NCI-H1436 (cell line): ENCODE measurements around the gene DUOXA2.
A peak's percentile ranks its signal among the peaks of the same experiment; 100 is the strongest.
"Not testable (repeated sequence)": the region's sequence is repeated elsewhere in the genome, so short reads cannot be mapped to it uniquely, and the experiment has no call there.

Experiments
- DNase-seq: peaks from one replicate; lab custom pipeline; 2025; lab: John Stamatoyannopoulos, UW

DUOXA2 gene

DNA sequence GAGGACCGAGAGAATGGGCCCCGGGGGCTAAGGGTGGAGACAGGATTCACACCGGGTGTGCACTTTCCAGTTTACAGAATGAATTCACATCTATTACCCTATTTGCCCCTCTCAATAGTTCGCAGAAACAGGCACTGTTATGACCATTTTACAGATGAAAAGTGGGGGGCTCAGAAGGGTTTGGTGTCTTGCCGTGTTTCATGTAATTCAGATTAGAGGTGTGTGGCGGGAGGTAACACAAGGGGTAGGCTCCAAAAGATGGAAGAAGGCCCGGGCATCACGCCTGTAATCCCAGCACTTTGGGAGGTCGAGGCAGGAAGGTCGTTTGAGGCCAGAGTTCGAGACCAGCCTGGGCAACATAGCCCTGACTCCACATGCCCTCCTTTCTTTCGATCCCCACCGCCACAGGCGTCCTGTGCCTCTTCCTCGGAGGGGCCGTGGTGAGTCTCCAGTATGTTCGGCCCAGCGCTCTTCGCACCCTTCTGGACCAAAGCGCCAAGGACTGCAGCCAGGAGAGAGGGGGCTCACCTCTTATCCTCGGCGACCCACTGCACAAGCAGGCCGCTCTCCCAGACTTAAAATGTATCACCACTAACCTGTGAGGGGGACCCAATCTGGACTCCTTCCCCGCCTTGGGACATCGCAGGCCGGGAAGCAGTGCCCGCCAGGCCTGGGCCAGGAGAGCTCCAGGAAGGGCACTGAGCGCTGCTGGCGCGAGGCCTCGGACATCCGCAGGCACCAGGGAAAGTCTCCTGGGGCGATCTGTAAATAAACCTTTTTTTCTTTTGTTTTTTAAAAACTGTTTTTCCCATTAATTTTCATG, 3.4 kb downstream of the DUOXA2 start:
- no peak for DNase-seq

DNA sequence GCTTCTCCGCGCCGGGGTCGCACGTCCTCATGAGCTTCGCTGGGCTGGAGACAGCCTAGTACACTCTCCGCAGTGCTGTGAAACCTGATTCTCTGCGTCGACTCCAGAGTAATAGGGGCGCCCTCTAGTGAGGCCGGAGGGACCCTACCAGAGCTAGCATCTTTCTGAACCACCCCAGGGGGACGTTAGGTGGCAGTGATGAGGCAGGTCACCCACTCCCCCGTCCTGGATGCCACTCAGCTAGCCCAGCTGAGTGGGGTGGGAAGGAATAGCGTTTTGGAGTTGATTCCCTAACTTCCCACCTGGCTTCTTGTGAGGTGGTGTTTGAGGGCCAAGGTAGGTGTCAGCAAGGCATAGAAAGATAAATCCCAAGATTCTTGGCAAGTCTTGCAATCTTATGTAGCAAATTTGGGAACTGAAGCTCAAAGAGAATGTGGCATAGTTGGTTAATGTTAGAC, 4.0 kb downstream of the DUOXA2 start:
- peak; percentile 92 for DNase-seq

DNA sequence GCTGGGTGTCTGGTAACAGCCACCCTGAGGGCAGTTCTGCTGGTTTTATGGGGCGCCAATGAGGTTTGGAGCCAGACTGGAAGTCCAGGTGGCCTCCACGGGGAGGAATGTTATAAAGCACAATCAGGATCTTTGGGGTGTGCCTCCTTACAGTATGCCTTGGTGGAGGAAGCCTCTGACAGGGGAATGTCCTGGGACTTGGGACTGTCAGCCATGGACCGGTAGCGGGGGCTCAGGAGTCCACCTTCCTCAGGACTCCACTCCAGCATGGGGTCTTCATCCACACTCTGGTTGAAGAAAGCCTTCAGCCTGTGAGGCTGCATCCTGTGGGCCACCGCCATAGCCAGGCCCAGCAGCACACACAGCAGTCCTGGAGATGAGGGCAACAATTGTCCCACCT, 4.9 kb downstream of the DUOXA2 start:
- no peak for DNase-seq

DNA sequence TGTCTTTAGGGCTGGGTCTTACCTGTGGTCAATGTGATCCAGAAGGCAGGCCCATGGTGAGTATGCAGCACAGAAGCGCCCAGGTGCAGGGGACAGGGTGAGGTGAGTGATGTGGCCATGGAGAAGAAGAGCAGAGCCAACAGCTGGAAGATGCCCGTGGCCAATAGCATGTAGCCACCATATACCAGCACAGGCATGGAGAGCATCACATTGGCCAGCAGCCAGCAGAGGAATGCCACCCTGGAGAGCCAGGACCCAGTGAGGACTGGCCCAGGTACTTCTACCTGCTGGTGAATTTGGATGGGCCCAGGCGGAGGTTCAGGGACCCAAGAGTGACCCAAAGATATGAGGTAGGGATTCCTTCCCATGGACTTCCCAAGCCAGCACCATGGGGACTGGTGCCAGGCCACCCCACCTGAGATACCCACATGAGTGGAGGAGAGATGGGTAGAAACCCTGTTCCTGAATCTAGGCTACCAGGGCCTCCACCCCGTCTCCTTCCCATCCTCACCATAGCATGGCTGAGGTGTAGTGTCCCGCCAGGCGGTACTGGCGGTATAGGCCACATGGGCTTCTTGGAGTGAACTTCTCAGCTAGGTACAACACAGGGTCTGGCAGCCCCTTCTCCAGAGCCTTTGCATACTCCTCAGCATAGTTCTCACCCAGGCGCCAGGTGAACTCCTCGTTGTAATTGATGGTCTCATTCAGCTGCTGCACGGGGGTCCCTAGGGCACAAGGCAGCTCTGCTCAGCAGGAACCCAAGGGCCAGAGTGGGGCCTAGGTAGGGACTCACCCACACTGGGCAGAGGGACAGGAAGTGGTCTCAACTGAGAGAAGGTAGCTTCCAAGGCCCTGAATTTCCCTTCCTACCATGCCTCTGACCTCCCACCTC, 6.2 kb downstream of the DUOXA2 start:
- no peak for DNase-seq

DNA sequence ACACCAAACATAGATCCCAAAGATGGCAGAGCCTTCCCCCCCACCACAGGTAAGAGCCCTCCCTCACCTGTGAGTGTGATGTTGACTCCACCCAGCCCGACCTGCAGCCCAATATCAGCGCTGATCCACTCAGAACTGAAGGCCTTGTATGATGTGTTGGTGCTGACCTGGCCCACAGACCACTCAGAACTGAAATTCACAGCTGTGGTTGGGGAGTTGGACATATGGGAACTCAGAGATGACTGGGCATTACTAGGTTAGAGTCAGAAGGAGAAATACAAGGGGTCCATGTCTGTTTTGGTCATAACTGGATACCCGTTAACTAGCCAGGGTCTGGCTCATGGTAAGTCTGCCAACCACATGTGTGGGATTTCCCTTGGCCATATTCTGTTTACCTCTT, 6.9 kb downstream of the DUOXA2 start:
- no peak for DNase-seq

DNA sequence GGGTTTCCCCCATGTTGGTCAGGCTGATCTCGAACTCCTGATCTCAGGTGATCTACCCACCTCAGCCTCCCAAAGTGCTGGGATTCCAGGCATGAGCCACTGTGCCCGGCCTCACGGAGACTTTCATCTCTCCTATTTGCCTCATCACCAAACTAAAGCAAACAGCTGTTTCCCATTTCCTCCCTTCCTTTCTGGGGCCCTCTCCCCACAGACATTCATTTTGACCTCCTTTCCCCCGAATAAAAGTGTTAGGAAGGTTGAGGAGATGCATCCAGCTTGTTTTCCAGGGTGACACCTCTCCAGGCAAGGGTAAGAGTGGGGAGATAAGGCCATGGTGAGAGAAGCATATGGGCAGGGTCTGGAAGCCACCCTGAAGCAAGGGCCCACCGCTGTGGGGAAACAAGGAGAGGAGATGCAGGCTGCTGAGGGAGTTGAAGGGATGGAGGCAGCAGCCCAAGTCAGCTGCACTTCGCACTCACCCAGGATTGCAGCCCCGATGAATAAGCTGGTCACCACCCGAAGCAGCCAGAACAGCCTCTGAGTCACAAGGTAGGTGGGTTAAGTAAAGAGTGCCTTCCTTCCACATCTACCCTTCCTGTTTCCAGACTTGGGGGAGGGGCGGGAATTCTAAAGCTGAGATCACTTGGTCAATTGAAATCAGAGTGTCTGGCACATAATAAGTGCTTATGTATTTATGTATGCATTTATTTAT, 7.7 kb downstream of the DUOXA2 start:
- DNase-seq = no peak

DNA sequence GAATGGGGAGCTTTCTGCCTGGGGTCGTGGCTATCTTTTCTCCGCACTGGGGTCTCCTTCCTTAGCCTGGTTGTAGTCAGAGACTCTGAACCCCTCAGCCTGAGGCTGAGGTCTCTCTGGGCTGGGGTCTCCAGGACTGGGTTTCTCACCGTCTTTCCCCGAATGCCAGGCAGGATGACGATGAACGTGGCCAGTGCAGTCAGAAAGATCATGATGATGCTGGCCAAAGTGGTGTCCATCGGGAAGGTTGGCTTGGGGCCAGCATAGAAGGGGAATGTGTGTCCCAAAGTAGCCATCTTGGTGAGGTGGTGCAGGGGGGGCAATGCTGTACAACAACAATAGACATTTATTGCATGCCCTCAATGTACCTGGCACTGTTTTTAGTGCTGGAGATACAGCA, 8.6 kb downstream of the DUOXA2 start:
- no peak for DNase-seq

DNA sequence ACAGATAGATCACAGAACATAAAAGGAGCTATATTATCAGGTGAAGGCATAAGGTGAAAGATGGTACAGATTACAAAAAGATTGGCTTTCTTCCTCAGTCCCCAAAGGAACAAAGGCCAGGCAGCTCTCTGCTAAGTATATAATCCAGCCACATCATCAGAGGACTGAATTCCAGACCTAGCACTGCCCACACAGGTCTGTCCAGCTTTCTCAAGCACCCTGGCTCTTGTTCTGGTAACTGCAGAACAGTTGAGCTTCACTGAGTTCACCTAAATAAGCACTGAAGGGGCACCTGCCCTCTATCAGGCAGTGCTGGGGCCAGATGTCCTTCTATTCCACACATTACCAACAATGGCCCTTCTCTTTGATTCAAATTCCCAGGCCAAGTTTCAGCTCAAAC, 9.3 kb downstream of the DUOXA2 start:
- no peak for DNase-seq

DNA sequence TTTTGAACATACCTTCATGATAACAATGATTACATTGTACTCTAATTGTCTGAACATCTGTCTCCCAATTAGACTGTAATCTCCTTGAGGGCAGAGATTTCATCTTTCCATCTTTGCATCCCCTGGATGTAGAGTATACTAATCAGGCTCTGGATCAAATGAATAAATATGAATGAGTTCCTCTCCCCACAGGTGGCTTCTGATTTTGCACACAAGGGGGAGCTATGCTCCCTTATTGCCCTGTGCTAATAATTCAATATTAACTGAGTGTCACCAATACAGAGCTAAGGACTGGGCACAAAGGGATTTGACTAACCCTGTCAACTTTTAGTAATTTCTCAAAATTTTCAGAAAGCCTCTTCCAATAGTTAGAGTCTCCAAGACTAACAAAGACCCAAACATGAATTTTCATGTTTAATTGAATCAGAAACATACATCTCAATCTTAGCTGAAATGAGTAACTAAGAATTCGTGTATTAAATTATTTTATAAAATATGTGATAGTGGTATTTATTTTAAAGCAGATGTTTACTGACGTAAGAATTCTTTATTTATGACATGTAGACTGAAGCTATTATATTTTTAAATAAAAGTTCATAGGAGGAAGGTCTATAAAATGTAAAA, 12.5 kb downstream of the DUOXA2 start:
- DNase-seq = peak; percentile 44

DNA sequence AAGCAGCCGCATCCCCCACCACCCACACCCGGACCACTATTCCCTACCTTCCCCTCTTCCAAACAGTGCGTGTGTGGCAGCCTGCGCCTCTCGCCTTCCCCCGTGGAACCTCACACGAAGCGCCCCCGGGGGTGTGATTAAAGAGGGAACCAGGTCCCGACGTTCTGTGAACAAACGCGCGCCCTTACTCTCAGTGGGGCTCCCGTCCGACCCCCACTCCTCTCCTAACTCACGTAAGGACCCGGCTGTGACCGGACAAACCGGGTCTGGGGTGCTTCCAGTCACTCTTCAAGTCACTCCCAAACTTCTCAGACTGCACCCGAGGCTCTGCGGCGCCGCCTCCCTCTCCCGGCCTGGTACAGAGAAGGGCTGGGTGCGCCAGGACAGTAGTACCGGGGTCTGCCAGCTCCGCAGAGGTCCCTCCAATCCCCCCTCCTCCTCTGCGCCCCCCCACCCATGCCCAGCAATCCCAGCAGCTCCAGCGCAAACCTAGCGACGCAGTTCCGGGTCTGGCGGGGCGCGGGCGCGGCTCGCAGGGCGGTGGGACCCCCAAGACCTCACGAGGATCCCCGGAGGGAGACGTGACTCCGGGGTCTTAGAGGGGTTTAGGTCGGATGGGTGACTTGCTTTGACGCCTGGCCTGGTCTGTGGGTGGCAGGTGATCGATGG, 15.0 kb downstream of the DUOXA2 start:
- DNase-seq = no peak

DNA sequence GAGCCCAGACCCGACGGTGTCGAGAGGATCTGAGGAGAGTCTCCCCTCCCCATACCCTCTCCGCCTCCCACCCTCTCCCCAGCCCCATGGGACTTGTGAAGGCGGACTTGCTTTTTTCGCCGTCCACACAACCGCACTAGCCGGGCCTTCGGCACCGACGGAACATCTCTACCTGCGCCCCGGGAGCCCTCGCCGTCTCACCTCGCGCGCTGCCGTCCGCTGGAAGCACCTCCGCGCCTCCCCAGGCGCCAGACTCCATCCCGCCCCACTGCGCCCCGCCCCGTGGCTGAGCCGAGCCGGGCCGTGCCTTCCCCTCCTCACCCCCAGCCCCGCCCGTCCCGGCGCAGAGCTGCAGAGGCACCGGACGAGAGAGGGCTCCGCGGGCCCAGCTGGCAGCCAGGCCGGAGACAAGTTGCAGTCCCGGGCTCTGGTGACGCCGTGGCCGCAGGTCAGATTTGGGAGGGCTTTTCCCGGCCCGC, 15.6 kb downstream of the DUOXA2 start, which contains the start of the genes DUOX1 and DUOXA1:
DUOX1 (plus strand) TSS at position 344 of the 479 bp plus-strand sequence. CDS start 1,973 bp downstream, outside the sequence.
DUOXA1 (minus strand) TSS at position 229 of the 479 bp plus-strand sequence. CDS start 6,865 bp downstream, outside the sequence.
- peak; percentile 26 for DNase-seq

DNA sequence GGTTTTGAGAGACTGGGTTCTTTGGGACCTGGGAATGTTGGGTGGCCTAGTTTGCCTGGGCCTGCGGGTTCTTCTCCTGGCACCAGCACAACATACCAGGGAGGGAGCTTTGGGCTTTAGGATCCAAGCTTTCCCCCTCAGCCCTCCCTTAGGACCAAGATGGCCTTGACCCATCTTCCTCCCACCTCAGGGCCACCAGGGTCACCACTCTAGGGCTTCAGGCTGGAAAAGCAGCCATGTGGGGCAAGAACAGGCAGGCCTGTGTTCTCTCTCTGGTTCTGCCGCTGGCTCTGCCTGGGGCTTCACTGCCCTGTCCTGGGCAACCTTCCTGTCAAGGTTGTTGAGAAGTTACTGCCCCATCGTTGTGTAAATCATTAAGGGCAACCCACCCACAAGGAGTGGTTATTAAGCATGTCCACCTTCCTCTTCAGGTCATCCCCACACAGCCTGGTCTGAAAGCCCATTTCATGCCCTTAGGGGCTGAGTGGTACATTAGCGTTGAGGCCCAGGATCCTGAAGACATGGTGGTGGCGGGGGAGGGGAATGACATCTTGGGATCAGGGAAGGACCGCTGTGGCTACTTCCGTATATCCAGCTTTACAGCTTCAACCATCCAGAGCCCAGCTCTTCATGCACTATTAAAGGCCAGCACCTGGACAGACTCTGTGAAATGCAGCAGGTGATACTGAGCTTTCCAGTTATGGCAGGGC, 16.3 kb downstream of the DUOXA2 start:
- no peak for DNase-seq

DNA sequence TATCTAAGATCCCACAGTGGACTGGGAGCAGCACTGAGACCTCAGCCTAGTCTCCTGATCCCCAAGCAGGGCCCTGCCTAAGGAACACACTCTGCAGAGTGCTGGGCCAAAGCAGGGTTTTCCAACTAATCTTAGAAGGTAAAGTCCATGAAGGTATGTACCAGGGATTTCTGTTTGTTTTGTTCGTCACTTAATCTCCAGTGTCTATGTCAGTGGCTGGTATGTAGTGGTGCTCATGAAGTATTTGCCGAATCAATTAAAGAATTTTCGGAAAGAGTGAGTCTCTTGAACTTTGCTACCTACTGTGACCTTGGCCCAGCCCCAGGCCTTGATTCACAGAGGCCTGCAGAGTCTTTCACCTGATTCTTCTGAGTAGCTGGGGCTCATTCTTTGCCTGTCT, 17.4 kb downstream of the DUOXA2 start:
- no peak for DNase-seq

DNA sequence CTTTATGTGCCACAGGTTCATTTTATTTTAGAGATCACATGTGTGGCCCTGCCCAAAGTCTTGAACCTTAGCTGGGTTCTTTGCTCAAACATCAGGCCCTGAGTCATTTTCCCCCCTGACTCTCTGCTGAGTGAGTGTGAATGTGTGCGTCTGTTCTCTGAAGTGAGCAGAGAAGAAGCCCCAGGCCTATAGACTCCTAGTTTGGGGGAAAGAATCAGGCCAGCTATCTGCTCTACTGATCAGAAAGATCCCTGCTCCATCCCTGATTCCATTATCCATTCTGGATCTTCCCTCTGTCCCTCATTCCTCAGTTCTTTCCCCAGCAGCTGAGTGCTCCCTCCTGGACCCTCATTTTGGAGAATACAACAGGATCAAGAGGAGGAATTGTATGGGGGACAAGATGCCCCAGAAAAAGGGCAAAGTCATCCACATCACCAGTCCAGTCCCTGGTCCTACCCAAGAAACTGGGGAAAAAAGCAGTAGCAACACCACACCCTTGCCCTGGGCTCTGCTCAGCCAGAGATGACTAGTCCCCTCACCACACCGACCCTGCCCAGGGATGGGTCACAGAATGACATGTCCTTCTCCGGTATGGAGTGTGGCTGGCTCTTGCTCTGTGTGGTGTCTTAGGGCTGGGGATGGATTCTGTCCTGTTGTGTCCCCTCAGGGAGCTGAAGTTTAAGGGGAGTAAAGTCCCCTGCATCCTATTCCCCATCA, 18.9 kb downstream of the DUOXA2 start:
- no peak for DNase-seq

DNA sequence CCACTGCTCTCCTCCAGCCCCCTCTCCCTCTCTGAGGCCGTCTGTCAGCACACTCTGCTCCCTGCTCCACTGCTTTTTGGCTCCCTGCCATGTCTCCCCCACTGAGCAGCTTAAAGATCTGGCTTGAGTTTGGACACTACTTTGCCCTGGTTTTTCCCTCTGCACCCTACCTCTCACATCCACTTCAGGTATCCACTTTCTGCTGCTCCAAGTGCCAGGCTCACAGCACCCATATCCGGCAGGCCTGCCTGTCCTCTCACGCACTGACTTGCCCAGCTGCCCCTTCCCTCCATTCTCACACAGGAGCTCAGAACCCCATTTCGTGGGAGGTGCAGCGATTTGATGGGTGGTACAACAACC, 19.4 kb downstream of the DUOXA2 start:
- DNase-seq = no peak

DNA sequence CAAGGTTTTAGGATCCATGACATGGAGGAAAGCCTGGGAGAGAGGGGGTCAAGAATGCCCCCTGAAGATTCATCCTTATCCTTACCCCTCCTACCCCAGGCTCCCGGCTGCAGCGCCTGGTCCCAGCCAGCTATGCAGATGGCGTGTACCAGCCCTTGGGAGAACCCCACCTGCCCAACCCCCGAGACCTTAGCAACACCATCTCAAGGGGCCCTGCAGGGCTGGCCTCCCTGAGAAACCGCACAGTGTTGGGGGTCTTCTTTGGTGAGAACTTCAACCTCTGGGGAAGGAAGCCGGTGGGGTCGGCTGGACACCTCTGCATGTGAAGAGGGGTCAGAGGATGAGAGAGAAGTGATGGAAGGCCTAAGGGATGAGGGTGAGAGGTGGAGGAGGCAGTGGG, 19.9 kb downstream of the DUOXA2 start:
- DNase-seq = no peak

DNA sequence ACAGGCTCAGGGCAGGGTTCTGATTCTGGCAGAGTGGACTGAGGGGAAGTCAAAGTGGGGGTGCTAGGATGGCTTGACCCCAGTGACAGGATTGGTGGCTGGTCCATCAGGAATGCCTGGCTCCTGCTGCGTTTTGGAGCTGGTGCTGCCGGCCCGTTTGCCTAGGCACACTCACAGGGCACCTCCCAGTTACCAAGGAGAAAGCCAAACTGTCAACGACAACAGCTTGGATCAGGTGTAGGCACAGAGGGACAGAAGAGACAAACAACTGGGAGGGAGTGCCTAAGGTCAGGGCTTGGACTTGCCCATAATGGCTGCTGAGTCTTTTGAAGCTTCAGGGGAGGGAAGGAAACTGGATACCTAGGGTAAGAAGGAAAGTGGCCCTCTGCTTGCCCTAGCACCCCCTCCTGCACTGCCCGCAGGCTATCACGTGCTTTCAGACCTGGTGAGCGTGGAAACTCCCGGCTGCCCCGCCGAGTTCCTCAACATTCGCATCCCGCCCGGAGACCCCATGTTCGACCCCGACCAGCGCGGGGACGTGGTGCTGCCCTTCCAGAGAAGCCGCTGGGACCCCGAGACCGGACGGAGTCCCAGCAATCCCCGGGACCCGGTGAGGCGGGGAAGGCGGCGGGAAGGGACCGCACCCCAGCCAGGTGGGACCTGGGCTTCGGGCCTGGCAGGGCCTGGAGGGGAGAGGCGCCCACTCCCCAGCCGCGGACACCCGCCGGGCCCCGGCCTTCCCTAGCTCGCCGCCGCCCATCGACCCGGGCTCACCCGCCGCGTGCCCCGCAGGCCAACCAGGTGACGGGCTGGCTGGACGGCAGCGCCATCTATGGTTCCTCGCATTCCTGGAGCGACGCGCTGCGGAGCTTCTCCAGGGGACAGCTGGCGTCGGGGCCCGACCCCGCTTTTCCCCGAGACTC, 20.8 kb downstream of the DUOXA2 start:
- no peak for DNase-seq

DNA sequence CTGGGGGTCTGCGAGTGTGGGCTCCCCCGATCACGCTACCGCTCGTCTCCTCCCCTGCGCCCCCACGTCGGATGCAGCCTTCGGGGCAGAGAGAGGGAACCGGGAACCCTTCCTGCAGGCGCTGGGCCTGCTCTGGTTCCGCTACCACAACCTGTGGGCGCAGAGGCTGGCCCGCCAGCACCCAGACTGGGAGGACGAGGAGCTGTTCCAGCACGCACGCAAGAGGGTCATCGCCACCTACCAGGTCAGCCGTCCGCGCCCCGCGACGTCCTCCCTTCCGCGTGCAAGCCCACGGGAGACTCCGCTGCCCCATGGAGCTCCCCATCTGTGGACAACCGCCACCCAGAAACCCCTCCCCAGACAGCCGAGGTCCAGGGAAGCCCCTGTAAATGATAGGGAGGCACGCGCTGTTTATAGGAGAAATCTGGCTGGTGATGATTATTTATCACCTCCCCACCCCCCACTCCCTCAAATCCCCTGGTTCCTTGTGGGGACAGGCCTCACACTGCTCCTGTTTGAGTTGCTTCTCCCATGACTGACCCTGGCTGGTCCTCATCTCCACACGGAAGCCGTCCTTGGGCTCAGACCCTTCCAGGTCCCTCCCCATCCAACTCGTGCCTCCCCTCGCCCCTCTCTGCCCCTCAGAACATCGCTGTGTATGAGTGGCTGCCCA, 21.7 kb downstream of the DUOXA2 start:
- not testable (repeated sequence) for DNase-seq
